Measurements from ENCODE around the gene SEPTIN12. TPM values are rescaled to one million over a fixed set of nuclear protein-coding genes. Genes with fewer than 3 reads are reported as not detected.

The SEPTIN12 gene
- total RNA-seq, 1 donor from 2014 or later = 0.96 TPM

DNA sequence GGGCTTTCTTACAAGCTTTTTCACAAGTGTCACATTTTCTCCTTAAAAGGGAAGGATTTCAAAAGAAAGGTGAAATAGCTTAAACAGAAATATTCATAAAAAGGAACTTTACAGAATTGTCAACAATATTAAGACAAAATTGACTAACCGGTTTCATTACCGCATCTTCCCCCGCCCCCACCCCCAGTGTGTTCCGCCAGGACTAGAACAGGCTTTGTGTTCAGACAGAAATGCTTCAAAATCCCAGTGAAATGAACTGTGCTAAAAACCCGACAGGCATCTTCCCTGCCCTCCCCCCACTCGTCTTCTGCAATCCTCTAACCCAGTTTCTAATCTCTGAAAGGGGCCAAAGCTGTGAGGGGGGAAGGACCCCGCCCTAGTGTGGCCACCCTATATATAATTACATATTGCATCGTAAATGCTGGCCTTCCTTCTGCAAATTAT, 15.3 kb upstream of the SEPTIN12 start:
- Mint-ChIP-seq H3K4me3 (ENCODE audit: unreplicated experiment) (peak overlapping the region; percentile 88), H3K4me1 (ENCODE audit: low read depth, unreplicated experiment) (peaks cover 22% of the 10 kb centered on the region), H3K36me3 (ENCODE audit: unreplicated experiment) (no peaks in the 10 kb centered on the region), H3K27me3 (ENCODE audit: unreplicated experiment) (peaks cover 13% of the 10 kb centered on the region), H3K27ac (ENCODE audit: unreplicated experiment) (peak overlapping the region; percentile 94), H3K9me3 (ENCODE audit: unreplicated experiment) (peaks cover 11% of the 10 kb centered on the region)
- TF ChIP-seq, protein P1, sequence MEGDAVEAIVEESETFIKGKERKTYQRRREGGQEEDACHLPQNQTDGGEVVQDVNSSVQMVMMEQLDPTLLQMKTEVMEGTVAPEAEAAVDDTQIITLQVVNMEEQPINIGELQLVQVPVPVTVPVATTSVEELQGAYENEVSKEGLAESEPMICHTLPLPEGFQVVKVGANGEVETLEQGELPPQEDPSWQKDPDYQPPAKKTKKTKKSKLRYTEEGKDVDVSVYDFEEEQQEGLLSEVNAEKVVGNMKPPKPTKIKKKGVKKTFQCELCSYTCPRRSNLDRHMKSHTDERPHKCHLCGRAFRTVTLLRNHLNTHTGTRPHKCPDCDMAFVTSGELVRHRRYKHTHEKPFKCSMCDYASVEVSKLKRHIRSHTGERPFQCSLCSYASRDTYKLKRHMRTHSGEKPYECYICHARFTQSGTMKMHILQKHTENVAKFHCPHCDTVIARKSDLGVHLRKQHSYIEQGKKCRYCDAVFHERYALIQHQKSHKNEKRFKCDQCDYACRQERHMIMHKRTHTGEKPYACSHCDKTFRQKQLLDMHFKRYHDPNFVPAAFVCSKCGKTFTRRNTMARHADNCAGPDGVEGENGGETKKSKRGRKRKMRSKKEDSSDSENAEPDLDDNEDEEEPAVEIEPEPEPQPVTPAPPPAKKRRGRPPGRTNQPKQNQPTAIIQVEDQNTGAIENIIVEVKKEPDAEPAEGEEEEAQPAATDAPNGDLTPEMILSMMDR (IDR thresholded peaks at IDR 0.05; ENCODE audit: partially characterized antibody, unreplicated experiment) = no peak
- DNase-seq = no peak

DNA sequence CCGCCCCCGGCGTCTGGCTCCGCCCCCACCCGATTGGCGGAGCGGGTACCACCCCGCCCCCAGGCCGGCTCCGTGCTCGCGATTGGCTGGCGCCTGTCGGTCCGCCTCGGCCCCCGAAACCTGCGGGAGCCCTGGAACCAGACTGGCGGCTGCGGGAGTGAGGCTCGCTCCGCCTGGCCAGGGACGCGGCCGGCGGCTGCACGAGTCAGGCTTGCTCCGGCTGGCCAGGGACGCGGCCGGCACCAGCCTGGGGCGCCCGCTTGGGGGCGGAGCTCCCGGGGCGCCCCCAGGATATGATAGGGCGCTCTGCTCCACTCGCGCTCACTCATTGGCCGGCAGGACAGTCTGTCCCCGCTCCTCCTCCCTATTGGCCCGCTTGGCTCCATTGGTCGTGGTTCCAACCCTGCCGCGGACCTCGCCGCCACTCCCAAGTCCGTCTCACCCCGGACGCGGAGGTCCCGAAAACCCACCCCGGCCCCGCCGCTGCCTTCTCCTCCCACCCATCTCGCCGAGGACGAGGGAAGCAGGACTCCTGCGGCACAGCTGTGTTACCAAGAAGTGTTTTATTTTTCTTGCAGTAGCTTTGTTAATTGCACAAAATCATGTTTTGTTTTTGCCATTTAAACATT, 14.6 kb upstream of the SEPTIN12 start:
- H3K27me3 Mint-ChIP-seq (ENCODE audit: unreplicated experiment) = peaks cover 13% of the 10 kb centered on the region
- peak overlapping the region; percentile 88 for H3K4me3 Mint-ChIP-seq (ENCODE audit: unreplicated experiment)
- peak; percentile 92 for DNase-seq
- peak overlapping the region; percentile 94 for H3K27ac Mint-ChIP-seq (ENCODE audit: unreplicated experiment)
- H3K4me1 Mint-ChIP-seq (ENCODE audit: low read depth, unreplicated experiment) = peaks cover 22% of the 10 kb centered on the region
- H3K9me3 Mint-ChIP-seq (ENCODE audit: unreplicated experiment) = peaks cover 11% of the 10 kb centered on the region
- TF ChIP-seq, protein P1 (IDR thresholded peaks at IDR 0.05; ENCODE audit: partially characterized antibody, unreplicated experiment) = peak; percentile 43
- H3K36me3 Mint-ChIP-seq (ENCODE audit: unreplicated experiment) = no peaks in the 10 kb centered on the region

DNA sequence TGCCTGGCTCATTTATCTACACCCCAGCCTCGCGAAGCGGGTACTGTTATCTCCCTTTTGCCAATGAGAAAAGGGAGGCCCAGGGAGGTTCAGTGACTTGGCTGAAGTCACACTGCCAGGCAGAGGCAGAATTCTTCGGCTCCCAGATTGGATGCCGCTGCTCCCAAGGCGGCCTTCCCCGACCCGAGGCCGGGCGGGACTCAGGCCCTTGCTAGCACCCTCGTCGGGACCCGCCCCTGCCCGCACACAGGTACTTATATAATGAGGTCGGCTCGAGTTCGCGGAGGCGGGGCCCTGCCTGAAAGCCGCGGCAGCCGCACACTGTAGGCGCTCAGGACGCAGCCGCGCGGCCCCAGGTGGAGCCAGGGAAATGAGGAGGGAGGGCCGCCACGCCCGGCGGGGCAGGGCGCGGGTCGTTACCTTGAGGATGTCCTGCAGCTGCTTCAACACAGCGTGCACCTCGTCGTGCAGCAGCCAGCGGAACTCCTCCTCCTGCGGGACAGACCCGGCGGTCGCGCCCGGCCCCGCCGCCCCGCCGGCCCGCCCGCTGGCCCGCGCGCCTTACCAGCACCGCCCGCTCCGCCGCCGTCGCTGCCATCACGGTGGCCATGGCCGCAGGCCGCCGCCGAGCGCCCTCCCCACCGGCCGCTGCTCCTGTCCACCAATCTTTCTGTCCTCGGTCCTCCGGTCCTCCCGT, 14.0 kb upstream of the SEPTIN12 start, which contains the start of gene ROGDI:
Gene ROGDI (minus strand): TSS at position 672 of the 697 bp plus-strand sequence. CDS start 62 bp downstream, at position 610.
- Mint-ChIP-seq H3K27me3 (ENCODE audit: unreplicated experiment) (peaks cover 11% of the 10 kb centered on the region), H3K27ac (ENCODE audit: unreplicated experiment) (peak within 1 kb of the TSS; percentile 94), H3K36me3 (ENCODE audit: unreplicated experiment) (no peaks in the 10 kb centered on the region), H3K9me3 (ENCODE audit: unreplicated experiment) (peaks cover 8% of the 10 kb centered on the region), H3K4me1 (ENCODE audit: low read depth, unreplicated experiment) (peaks cover 22% of the 10 kb centered on the region), H3K4me3 (ENCODE audit: unreplicated experiment) (peak within 1 kb of the TSS; percentile 88)
- TF ChIP-seq, protein P1 (IDR thresholded peaks at IDR 0.05; ENCODE audit: partially characterized antibody, unreplicated experiment) = no peak
- peak; percentile 64 for DNase-seq

DNA sequence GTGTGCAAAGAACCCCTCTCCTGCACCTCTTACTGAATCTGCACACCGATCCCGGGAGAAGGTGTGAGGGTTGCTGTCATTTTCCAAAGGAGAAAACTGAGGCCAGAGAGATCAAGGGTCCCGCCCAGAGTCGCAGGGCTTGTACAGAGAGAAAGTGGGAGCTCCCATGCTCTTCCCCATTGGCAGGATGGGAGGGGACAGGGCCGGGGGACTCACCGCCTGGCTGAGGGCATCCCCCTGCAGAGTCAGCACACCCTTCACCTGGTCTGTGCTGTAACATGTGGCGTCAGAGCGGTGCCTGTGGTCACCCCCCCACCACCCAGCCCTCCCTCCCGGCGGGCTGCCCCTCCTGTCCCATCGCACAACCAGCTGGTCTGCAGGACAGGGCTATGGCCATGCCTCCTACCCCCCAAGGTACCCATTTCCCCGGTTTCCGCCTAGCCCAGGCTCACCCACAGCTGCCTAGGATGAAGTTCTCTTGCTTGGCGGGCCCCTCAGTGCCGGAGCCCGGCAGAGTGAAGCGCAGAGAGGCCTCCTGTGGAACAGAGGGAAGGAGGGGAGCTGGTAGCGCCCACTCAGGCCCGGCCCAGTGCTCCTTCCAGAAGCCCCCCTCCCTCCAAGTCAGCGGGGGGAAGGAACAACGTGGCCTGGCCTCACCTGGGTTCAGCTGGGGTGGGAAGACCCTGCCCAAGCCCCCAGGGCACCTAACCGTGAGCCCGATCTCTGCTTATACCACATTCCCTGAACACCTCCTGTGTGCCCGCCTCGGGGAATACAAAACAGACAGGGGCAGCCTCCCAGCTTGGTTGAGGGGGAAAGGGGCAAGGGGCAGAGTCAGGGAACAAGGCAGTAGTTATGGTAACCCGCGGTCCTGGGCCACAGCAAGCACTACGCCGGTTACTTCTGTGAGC, 13.2 kb upstream of the SEPTIN12 start:
- H3K9me3 Mint-ChIP-seq (ENCODE audit: unreplicated experiment) = peaks cover 8% of the 10 kb centered on the region
- H3K36me3 Mint-ChIP-seq (ENCODE audit: unreplicated experiment) = no peaks in the 10 kb centered on the region
- peak overlapping the region; percentile 88 for H3K27ac Mint-ChIP-seq (ENCODE audit: unreplicated experiment)
- peaks cover 11% of the 10 kb centered on the region for H3K27me3 Mint-ChIP-seq (ENCODE audit: unreplicated experiment)
- peak overlapping the region; percentile 83 for H3K4me3 Mint-ChIP-seq (ENCODE audit: unreplicated experiment)
- DNase-seq = no peak
- TF ChIP-seq, protein P1 (IDR thresholded peaks at IDR 0.05; ENCODE audit: partially characterized antibody, unreplicated experiment) = no peak
- H3K4me1 Mint-ChIP-seq (ENCODE audit: low read depth, unreplicated experiment) = peaks cover 22% of the 10 kb centered on the region
